ENCODE data around the gene GALNT14.

DNA sequence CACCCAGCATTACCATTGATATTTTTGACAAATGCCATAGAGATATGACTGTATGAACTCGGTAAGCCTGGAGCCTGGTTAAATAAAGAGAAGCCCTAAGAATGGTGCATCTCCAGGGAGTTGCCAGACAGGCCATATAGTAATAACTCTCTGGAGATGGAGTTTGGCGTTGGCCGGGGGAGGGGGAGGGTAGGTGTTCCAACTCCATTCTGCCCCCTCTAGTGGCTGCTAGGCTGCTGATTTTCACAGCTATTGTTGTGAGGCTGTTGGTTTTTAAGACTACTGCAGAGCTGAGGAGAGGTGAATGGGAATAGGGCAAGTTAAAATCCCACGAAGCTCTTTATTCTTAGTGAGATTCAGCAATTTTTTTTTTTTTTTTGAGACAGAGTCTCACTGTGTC lies 99.9 kb downstream of the GALNT14 start:
- TF ChIP-seq, protein P1, sequence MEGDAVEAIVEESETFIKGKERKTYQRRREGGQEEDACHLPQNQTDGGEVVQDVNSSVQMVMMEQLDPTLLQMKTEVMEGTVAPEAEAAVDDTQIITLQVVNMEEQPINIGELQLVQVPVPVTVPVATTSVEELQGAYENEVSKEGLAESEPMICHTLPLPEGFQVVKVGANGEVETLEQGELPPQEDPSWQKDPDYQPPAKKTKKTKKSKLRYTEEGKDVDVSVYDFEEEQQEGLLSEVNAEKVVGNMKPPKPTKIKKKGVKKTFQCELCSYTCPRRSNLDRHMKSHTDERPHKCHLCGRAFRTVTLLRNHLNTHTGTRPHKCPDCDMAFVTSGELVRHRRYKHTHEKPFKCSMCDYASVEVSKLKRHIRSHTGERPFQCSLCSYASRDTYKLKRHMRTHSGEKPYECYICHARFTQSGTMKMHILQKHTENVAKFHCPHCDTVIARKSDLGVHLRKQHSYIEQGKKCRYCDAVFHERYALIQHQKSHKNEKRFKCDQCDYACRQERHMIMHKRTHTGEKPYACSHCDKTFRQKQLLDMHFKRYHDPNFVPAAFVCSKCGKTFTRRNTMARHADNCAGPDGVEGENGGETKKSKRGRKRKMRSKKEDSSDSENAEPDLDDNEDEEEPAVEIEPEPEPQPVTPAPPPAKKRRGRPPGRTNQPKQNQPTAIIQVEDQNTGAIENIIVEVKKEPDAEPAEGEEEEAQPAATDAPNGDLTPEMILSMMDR (tag by site-specific recombination; IDR thresholded peaks at IDR 0.05): no peak
- TF ChIP-seq ZNF623 (tag by site-specific recombination; IDR thresholded peaks at IDR 0.05) (no peak), ZNF24 (tag by site-specific recombination; IDR thresholded peaks at IDR 0.05) (no peak), KLF7 (tag by site-specific recombination; IDR thresholded peaks at IDR 0.05; ENCODE audit: borderline replicate concordance) (no peak), ZNF324 (tag by site-specific recombination; IDR thresholded peaks at IDR 0.05) (no peak), YY2 (tag by site-specific recombination; IDR thresholded peaks at IDR 0.05) (no peak)
- TF ChIP-seq, protein P2, sequence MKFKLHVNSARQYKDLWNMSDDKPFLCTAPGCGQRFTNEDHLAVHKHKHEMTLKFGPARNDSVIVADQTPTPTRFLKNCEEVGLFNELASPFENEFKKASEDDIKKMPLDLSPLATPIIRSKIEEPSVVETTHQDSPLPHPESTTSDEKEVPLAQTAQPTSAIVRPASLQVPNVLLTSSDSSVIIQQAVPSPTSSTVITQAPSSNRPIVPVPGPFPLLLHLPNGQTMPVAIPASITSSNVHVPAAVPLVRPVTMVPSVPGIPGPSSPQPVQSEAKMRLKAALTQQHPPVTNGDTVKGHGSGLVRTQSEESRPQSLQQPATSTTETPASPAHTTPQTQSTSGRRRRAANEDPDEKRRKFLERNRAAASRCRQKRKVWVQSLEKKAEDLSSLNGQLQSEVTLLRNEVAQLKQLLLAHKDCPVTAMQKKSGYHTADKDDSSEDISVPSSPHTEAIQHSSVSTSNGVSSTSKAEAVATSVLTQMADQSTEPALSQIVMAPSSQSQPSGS (tag by site-specific recombination; IDR thresholded peaks at IDR 0.05; ENCODE audit: low read depth): no peak
- TF ChIP-seq, protein P3, sequence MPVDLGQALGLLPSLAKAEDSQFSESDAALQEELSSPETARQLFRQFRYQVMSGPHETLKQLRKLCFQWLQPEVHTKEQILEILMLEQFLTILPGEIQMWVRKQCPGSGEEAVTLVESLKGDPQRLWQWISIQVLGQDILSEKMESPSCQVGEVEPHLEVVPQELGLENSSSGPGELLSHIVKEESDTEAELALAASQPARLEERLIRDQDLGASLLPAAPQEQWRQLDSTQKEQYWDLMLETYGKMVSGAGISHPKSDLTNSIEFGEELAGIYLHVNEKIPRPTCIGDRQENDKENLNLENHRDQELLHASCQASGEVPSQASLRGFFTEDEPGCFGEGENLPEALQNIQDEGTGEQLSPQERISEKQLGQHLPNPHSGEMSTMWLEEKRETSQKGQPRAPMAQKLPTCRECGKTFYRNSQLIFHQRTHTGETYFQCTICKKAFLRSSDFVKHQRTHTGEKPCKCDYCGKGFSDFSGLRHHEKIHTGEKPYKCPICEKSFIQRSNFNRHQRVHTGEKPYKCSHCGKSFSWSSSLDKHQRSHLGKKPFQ (tag by site-specific recombination; IDR thresholded peaks at IDR 0.05): no peak
